NCI-H1694 treated with DMSO at 0.1 percent for 48 hours (cell line): ENCODE measurements around the gene MVB12B.
A peak's percentile ranks its signal among the peaks of the same experiment; 100 is the strongest.

Experiments
- DNase-seq: peaks from one replicate; lab custom pipeline; 2025; lab: John Stamatoyannopoulos, UW

The MVB12B gene

GRCh38 chr9:126386088-126386487 lies 59.5 kb downstream of the MVB12B start:
- no peak for DNase-seq

- DNase-seq = no peak
Observed at GRCh38 chr9:126386776-126387175, 60.1 kb downstream of the MVB12B start.

GRCh38 chr9:126388964-126389708 lies 62.5 kb downstream of the MVB12B start:
- no peak for DNase-seq

- DNase-seq = peak; percentile 0
Observed at GRCh38 chr9:126389992-126390391, 63.4 kb downstream of the MVB12B start.

GRCh38 chr9:126390923-126391322 lies 64.3 kb downstream of the MVB12B start:
- no peak for DNase-seq

GRCh38 chr9:126391713-126392661 lies 65.4 kb downstream of the MVB12B start:
- DNase-seq = no peak

- DNase-seq = no peak
Observed at GRCh38 chr9:126392662-126393371, 66.2 kb downstream of the MVB12B start.

GRCh38 chr9:126393876-126394275 lies 67.2 kb downstream of the MVB12B start:
- no peak for DNase-seq

GRCh38 chr9:126394802-126395201 lies 68.2 kb downstream of the MVB12B start:
- no peak for DNase-seq

- DNase-seq = no peak
Observed at GRCh38 chr9:126395439-126396212, 69.0 kb downstream of the MVB12B start.

- DNase-seq = no peak
Observed at GRCh38 chr9:126397056-126397455, 70.4 kb downstream of the MVB12B start.

- DNase-seq = peak; percentile 12
Observed at GRCh38 chr9:126398403-126399058, 71.9 kb downstream of the MVB12B start.

- DNase-seq = no peak
Observed at GRCh38 chr9:126399251-126399650, 72.6 kb downstream of the MVB12B start.

GRCh38 chr9:126399789-126400188 lies 73.2 kb downstream of the MVB12B start:
- DNase-seq = no peak

GRCh38 chr9:126400571-126400970 lies 73.9 kb downstream of the MVB12B start:
- no peak for DNase-seq

GRCh38 chr9:126401107-126401506 lies 74.5 kb downstream of the MVB12B start:
- DNase-seq = no peak

GRCh38 chr9:126401581-126401980 lies 75.0 kb downstream of the MVB12B start:
- DNase-seq = no peak

- DNase-seq = no peak
Observed at GRCh38 chr9:126403397-126403796, 76.8 kb downstream of the MVB12B start.

GRCh38 chr9:126404459-126404858 lies 77.8 kb downstream of the MVB12B start:
- no peak for DNase-seq

GRCh38 chr9:126406075-126406667 lies 79.5 kb downstream of the MVB12B start:
- DNase-seq = no peak
